Endothelial cell of umbilical vein (primary cell): Measurements from ENCODE around the gene HSPA1A.

ENCODE experiments used
- MYC ChIP-seq: IDR thresholded peaks from one replicate; pipeline ENCODE4 v1.6.1; 2011; ENCODE audit warnings: mild to moderate bottlenecking, low read depth, low read length
- TF ChIP-seq, protein P1 (sequence below), 2 donors: IDR thresholded peaks; 1 replicate in 1 of 2; 2 replicates in 1 of 2; pipeline ENCODE4 v1.5.1; 2011; ENCODE audit warnings: low read length in 2 of 2, mild to moderate bottlenecking in 2 of 2, moderate library complexity in 2 of 2, control low read depth in 1 of 2, inconsistent platforms in 1 of 2, low read depth in 1 of 2; ENCODE audit not compliant: insufficient read depth in 1 of 2; ENCODE audit errors: extremely low read depth in 1 of 2

DNA sequence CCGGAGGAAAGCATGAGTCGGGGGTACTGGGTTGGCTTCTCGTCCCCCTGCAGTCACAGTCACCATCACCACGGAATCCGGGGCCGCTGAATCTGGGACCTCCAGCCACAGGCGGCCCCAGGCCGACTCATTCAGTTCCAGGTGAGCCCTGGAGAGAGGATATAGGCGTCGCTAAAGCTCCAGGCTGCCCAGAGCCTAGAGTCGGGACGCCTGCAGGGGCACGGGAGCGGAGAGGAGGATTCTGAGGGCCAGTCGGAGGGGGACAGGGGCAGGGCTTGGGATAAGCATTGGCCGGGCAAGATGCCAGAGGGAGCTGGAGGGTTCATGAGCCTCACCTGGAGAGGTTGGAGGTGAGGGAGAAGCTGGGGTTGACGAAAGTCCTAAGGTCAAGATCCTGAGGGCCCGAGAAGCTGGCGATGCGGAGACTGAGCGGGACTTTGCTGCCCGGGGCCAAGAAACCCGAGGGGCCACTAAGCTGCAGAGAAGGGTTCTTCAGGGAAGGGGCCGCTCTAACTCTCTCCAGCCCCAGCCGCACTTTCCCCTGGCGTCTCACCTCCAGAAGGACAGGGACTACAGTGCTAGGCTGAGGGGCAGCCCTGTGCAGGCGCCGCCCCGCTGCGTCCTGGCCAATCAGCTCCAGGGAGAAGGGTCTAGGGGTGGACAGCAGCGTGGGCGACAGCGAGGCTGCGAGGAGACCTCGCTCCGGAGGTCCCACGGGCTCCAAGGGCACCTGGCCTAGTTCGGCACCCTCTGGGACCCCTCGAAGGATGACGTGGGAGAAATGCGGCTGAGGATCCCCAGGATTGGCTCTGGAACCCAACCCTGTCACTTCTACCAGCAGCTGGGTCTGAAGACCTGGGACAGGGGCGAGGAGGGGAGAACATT is 49.2 kb upstream of the HSPA1A start:
- TF ChIP-seq, protein P1, sequence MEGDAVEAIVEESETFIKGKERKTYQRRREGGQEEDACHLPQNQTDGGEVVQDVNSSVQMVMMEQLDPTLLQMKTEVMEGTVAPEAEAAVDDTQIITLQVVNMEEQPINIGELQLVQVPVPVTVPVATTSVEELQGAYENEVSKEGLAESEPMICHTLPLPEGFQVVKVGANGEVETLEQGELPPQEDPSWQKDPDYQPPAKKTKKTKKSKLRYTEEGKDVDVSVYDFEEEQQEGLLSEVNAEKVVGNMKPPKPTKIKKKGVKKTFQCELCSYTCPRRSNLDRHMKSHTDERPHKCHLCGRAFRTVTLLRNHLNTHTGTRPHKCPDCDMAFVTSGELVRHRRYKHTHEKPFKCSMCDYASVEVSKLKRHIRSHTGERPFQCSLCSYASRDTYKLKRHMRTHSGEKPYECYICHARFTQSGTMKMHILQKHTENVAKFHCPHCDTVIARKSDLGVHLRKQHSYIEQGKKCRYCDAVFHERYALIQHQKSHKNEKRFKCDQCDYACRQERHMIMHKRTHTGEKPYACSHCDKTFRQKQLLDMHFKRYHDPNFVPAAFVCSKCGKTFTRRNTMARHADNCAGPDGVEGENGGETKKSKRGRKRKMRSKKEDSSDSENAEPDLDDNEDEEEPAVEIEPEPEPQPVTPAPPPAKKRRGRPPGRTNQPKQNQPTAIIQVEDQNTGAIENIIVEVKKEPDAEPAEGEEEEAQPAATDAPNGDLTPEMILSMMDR (IDR thresholded peaks at IDR 0.05; ENCODE audit: extremely low read depth in 1 of 2, insufficient read depth in 1 of 2, low read depth in 1 of 2, low read length in 2 of 2): no peak
- TF ChIP-seq MYC: no peak
